RWPE2 (cell line): ENCODE measurements around the gene VPS13A.
A peak's percentile ranks its signal among the peaks of the same experiment; 100 is the strongest.

Source experiments
- ATAC-seq: fragments of 200-7000 bp; cut with Tn5 transposase; 3 replicates; pipeline ENCODE4 v1.9.1; 2021; ENCODE audit warnings: low read depth
- DNase-seq: peaks from one replicate; pipeline ENCODE4 v3.0.0-alpha.2; 2020; ENCODE audit warnings: low spot score
- H3K27ac ChIP-seq: fragments of 450-650 bp; 2 replicates; pipeline ENCODE4 v1.5.1; 2017; ENCODE audit warnings: mild to moderate bottlenecking; ENCODE audit not compliant: poor library complexity, severe bottlenecking
- H3K27me3 ChIP-seq: fragments of 250-450 bp; sonication (Bioruptor Pico); 2 replicates; pipeline ENCODE4 v1.5.1; 2021; ENCODE audit warnings: mild to moderate bottlenecking, moderate library complexity; ENCODE audit not compliant: insufficient read depth, poor library complexity, severe bottlenecking
- H3K36me3 ChIP-seq: fragments of 250-450 bp; sonication (Bioruptor Pico); 2 replicates; pipeline ENCODE4 v1.5.1; 2020; ENCODE audit warnings: low read depth, mild to moderate bottlenecking, moderate library complexity
- H3K4me1 ChIP-seq: fragments of 250-450 bp; sonication (Bioruptor Pico); 2 replicates; pipeline ENCODE4 v1.5.1; 2021; ENCODE audit warnings: mild to moderate bottlenecking, moderate library complexity; ENCODE audit not compliant: insufficient read depth, poor library complexity, severe bottlenecking
- H3K4me3 ChIP-seq: fragments of 250-450 bp; sonication (Bioruptor Pico); 2 replicates; pipeline ENCODE4 v1.5.1; 2021; ENCODE audit warnings: mild to moderate bottlenecking, moderate library complexity; ENCODE audit not compliant: severe bottlenecking
- H3K9me3 ChIP-seq: fragments of 250-450 bp; sonication (Bioruptor Pico); 2 replicates; pipeline ENCODE4 v1.5.1; 2021; ENCODE audit warnings: mild to moderate bottlenecking, moderate library complexity; ENCODE audit not compliant: severe bottlenecking
- CTCF ChIP-seq: fragments of 450-650 bp; IDR thresholded peaks from one replicate; pipeline ENCODE4 v1.5.1; 2017; ENCODE audit warnings: mild to moderate bottlenecking, moderate library complexity; ENCODE audit not compliant: poor library complexity, severe bottlenecking

VPS13A gene

GRCh38 chr9:77450085-77450475 lies 272.7 kb downstream of the VPS13A start:
- peak overlapping the region; percentile 61 for H3K27ac ChIP-seq
- DNase-seq (no peak), ATAC-seq (no peak)
- H3K27me3 ChIP-seq, result no peaks in the 10 kb centered on the region
- TF ChIP-seq CTCF, result no peak
- H3K36me3 ChIP-seq, result no peaks in the 10 kb centered on the region
- no peak overlapping the region for H3K4me3 ChIP-seq
- H3K9me3 ChIP-seq, result no peaks in the 10 kb centered on the region
- peaks cover 13% of the 10 kb centered on the region for H3K4me1 ChIP-seq

- no peaks in the 10 kb centered on the region for H3K36me3 ChIP-seq
- TF ChIP-seq CTCF, result no peak
- H3K27me3 ChIP-seq, result no peaks in the 10 kb centered on the region
- no peaks in the 10 kb centered on the region for H3K9me3 ChIP-seq
- no peak overlapping the region for H3K27ac ChIP-seq
- no peak for DNase-seq
- H3K4me1 ChIP-seq, result peaks cover 13% of the 10 kb centered on the region
- no peak overlapping the region for H3K4me3 ChIP-seq
- ATAC-seq, result no peak
These were observed 274.2 kb downstream of the VPS13A start for GRCh38 chr9:77451507-77451906.

- H3K4me3 ChIP-seq, result no peak overlapping the region
- no peak for DNase-seq
- H3K36me3 ChIP-seq, result no peaks in the 10 kb centered on the region
- no peak for ATAC-seq
- peaks cover 12% of the 10 kb centered on the region for H3K4me1 ChIP-seq
- no peaks in the 10 kb centered on the region for H3K27me3 ChIP-seq
- H3K9me3 ChIP-seq, result no peaks in the 10 kb centered on the region
- no peak overlapping the region for H3K27ac ChIP-seq
- TF ChIP-seq CTCF, result no peak
These were observed 276.7 kb downstream of the VPS13A start for GRCh38 chr9:77453825-77454647.

- DNase-seq (no peak), ATAC-seq (no peak)
- Histone ChIP-seq H3K27ac (no peak overlapping the region), H3K4me1 (peaks cover 6% of the 10 kb centered on the region), H3K4me3 (no peak overlapping the region), H3K9me3 (no peaks in the 10 kb centered on the region), H3K27me3 (no peaks in the 10 kb centered on the region), H3K36me3 (no peaks in the 10 kb centered on the region)
- no peak for TF ChIP-seq CTCF
These were observed 277.3 kb downstream of the VPS13A start for GRCh38 chr9:77454663-77455062.

GRCh38 chr9:77455312-77455927 lies 278.1 kb downstream of the VPS13A start:
- Histone ChIP-seq H3K9me3 (no peaks in the 10 kb centered on the region), H3K36me3 (no peaks in the 10 kb centered on the region), H3K27me3 (no peaks in the 10 kb centered on the region), H3K4me3 (no peak overlapping the region), H3K4me1 (no peaks in the 10 kb centered on the region), H3K27ac (no peak overlapping the region)
- ATAC-seq (0 out of 3 replicates have a peak, but pooled peaks have one; percentile 27), DNase-seq (no peak)
- TF ChIP-seq CTCF, result peak; percentile 44
